ENCODE data around the gene AUTS2.

Gene AUTS2

DNA sequence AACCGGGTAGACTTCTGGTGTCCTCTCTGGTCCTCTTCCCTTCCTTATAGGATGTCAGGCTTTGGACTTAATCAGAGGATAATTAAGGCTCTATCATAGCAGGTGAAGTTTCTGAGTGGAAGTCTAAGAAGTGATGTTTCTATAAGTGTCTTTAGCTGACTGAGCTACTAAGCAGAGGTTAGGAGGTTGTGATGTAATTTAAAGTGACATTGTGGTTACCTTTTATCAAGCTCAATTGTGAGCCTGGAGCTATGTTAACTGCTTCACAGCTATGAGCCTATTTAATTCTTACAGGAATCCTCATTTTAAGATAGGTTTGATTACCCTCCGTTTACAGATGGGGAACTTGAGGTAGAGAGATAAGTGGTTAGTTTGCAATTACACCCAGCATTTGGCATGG, 365.1 kb downstream of the AUTS2 start:
- no peak for DNase-seq (ENCODE audit: low read depth in 2 of 2, low spot score in 1 of 2)

DNA sequence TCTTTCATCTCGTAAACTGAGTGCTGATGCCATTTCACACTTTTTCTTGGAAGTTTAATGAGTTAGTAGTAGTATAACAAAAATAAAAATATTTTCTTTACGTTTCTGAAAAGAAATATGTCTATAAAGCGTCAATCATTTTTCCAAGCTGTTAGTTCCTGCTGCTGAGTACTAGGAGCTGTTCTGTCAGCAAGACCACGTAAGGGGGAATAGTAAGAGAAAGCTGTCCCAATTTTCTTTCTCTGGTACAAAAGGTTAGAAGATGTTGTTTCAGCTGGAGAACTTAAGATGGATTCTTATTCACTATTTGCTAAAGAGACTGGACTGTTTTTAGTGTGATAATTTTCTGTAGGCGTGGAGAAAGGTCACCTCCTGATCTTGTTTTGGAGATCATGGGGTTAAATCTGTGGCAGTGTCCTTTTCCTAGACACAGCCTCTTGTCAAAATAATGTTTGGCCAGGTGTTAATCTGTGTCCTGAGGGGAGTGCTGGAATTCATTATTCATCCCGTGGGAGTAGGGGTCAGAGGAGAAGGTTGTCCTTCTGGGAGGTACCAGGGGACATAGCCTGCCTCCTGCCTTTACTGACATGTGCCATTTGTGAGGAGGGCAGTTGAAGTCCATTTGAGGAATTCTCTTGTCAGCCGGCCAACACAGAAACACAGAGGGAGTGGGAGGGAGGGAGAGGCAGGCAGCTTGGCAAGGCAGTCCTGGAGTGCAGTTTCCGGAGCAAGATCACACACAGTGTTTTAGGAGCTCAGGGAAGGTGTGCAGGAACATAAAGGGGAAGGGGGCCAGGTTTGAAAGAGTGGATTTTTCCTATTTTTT, 368.7 kb downstream of the AUTS2 start:
- DNase-seq (ENCODE audit: low read depth in 2 of 2, low spot score in 1 of 2), result no peak

DNA sequence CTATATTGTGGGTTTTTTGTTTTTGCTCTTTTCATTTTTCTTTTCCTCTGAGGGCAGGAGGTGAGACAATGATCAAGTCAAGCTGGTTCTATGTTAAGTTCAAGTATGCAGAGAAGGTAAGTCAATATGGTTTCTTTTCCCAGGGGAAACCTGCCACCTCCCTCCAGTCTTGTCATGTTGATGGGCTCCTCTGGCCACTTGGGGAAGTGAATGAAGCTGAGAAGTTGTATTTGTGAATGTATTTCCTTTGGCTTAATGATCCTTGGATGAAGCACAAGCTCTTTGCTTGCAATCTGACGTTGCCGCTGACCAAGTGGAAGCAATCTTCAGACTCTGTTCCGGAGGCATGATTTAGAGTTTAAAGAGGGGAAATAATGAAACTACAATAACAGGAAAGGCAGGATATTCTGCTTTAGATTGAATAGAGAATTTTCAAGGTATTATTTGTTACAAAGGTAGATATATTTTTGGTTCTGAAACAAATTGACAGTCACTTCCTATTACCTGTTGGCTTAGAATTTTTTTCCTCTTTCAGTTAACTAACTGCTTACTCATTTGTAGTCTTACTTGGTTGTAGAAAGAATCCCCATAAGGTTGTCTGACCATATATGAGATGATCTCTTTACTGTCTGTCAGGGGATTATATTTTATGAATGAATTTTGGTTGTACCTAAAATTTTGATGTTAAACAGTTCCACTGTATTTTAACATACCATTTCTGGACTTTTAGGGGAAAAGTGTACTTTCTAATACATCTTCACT, 369.6 kb downstream of the AUTS2 start:
- no peak for DNase-seq (ENCODE audit: low read depth in 2 of 2, low spot score in 1 of 2)

DNA sequence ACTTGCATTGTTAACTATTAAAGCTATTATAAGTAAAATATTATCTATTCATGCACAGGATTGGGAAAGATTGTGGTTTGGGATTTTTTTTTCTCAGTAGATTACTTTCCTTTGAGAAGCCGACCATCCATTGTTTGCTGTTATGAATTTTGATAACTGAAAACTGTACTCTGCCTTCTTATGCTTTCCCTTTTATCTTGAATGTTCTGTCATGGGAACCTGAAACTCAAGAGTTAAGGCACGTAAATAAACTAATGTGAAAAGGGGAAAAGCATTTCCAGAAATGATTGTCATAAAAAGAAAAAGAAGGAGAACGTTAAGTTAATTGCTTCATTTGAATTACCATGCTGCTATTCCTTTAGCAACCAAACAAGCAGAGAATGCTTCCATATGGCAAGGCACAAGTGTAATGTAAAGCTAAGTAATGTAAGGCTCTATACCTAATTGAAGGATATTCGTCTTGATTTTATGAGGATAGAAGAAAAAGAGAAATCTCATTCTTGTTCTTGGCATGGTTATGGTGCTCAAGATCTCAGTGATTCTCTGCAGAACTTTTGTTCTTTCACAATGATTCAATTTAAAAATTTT, 370.8 kb downstream of the AUTS2 start:
- no peak for DNase-seq (ENCODE audit: low read depth in 2 of 2, low spot score in 1 of 2)

GRCh38 chr7:69981646-69982045, 383.4 kb downstream of the AUTS2 start:
- no peak for DNase-seq (ENCODE audit: low read depth in 2 of 2, low spot score in 1 of 2)

- no peak for DNase-seq (ENCODE audit: low read depth in 2 of 2, low spot score in 1 of 2)
Observed at GRCh38 chr7:69982197-69982596, 383.9 kb downstream of the AUTS2 start.

DNA sequence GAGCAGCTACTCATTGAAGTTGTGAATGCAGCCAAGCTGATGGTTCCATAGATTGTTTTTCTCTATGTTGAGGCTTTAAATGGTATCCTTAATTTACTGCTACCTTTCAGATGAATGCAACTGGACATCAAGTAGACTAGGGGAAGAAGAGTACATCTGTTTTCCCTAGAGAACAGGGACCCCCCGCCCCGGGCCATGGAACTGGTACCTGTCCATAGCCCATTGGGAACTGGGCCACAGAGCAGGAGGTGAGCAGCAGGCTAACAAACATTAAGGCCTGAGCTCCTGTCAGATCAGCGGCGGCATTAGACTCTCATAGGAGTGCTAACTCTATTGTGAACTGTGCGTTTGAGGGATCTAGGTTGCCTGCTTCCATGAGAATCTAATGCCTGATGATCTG, 391.3 kb downstream of the AUTS2 start:
- DNase-seq (ENCODE audit: low read depth in 2 of 2, low spot score in 1 of 2), result no peak

- no peak for DNase-seq (ENCODE audit: low read depth in 2 of 2, low spot score in 1 of 2)
Observed at GRCh38 chr7:69992938-69993337, 394.7 kb downstream of the AUTS2 start.

GRCh38 chr7:69994218-69994617, 395.9 kb downstream of the AUTS2 start:
- DNase-seq (ENCODE audit: low read depth in 2 of 2, low spot score in 1 of 2), result no peak

DNA sequence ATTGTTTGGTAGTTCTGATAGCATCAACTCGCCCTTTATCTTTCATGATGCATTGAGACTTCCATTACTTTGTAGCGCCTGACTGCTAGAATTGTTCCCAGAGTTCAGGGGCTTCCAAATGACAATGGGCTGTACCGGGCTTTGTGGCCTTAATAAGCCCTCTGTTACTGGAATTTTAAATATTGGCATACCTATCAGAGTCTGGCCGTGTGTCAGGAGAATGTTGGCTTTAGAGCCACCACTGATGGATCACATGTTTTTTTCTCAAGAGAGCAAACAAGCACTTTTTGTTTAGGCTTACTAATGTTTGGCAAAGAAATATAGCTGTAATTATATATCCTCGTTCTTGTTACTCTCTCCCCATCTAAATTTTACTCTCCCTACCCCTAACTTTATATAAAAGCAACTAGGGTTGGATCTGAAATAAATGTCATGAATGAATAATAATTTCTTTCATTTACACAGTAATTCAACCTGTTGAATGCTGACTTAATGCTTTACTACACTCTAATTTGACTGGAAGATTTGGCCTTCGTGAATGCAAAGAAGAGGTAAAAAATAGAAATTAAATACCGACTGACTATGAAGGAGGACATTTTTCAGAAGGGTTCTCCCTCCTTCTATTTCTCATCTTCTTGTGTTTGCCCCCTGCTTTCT, 396.7 kb downstream of the AUTS2 start:
- DNase-seq (ENCODE audit: low read depth in 2 of 2, low spot score in 1 of 2), result no peak

- no peak for DNase-seq (ENCODE audit: low read depth in 2 of 2, low spot score in 1 of 2)
Observed at GRCh38 chr7:69996121-69996520, 397.8 kb downstream of the AUTS2 start.

DNA sequence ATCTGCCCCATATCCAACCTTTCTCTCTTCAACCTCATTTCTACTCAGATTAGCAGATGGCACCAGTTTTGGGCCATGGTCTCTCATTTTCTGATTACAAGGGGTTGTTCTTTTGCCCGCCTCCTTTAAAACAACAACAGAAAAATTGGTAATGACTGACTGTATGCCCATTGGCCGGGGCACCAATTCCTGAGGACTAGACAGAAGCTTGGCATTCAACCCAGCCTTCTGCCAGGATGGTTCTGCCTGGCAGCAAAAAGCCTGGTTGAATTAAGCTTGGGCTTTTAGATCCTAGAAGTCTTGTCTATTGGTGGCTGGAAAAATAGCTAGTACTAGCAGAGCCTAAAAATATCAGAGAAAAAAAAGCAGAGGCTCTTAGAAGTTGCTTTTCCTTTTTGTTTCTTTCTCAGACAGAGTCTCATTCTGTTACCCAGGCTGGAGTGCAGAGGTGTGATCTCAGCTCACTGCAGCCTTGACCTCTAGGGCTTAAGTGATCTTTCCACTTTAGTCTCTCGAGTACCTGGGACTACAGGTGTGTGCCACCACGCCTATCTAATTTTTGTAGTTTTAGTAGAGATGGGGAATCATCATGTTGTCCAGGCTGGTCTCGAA, 402.6 kb downstream of the AUTS2 start:
- DNase-seq (ENCODE audit: low read depth in 2 of 2, low spot score in 1 of 2), result no peak

DNA sequence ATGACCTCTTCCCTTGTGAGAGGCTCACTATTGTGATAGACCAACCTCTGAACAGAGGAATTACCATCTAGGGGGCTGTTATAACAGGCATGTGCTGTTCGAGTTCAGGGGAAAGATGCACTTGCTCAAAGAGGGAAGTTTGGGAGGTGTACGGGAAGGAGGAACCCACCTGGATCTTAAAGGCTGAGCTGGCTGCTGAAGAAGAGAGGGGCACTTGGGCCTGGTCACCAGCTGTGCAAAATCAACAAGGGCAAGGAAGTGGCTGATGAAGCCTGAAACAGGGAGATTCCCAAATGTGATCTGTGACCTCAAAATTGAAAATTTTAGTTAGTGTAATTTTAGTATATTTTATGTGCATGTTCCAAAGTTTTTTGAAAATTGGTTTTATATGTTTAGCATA, 407.2 kb downstream of the AUTS2 start:
- no peak for DNase-seq (ENCODE audit: low read depth in 2 of 2, low spot score in 1 of 2)

- no peak for DNase-seq (ENCODE audit: low read depth in 2 of 2, low spot score in 1 of 2)
Observed at GRCh38 chr7:70005891-70006260, 407.6 kb downstream of the AUTS2 start.

DNA sequence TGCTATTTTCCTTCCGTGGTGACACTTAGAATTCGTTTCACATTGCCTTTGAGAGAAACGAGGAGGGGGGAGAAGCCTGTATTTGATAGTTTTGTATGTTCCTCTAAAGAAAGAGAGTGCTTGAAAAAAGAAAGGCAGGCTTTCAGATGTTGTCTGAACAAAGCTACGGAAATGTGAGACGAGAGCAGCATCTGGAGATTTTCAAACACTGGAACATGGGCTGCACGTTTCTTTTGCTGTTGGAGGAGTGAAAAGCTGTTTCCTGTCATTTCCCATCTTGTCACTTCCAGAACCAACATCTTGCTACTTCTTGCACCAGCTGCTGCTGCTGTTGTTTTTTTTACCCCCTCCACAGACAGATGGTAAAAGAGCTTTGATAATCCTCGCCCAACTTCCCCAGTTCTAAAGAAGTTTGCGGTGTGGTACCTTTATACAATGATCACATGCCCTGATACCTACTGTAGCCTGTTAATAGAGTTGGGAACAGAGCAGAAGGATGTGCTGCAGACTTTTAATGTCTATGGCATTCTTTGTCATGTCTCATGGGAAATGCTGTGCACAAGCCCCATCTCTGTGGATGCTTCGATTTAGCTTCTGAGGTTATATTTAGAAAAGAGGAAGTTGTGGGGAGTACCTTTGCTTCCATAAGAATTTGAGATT, 408.1 kb downstream of the AUTS2 start:
- no peak for DNase-seq (ENCODE audit: low read depth in 2 of 2, low spot score in 1 of 2)

GRCh38 chr7:70008466-70008865, 410.2 kb downstream of the AUTS2 start:
- DNase-seq (ENCODE audit: low read depth in 2 of 2, low spot score in 1 of 2), result no peak

DNA sequence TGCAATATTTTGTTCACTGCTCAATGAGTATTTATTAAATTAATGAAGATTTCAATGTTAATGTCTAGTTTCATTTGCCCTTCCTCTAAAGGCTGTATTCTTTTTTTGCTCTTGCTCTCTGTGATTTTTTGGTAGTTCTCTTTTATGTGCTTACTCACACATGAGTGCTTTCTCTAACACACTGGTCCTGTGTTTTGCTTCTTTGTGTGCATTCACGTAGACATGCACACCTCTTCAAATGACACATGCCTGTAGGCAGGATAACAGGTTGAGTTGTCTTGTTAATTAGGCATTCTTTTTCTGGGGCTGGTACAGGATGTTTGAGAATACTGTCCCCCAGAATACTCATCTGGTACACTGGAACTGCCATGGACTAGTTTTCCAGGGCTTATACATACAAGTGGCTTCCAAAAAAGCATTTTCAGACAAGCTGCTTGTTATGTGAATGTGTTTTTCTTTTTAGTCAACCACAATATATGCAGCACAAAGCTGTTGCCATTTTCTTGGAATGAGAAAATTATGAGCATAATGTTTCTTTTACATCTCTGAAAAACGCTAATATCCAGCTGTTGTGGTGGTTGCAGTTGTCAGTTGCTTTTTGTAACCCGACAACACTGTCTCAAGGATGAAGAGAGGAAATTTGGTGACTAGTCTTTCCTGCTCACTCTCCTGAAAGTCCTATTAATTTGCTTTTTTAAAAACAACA, 416.4 kb downstream of the AUTS2 start:
- no peak for DNase-seq (ENCODE audit: low read depth in 2 of 2, low spot score in 1 of 2)

DNA sequence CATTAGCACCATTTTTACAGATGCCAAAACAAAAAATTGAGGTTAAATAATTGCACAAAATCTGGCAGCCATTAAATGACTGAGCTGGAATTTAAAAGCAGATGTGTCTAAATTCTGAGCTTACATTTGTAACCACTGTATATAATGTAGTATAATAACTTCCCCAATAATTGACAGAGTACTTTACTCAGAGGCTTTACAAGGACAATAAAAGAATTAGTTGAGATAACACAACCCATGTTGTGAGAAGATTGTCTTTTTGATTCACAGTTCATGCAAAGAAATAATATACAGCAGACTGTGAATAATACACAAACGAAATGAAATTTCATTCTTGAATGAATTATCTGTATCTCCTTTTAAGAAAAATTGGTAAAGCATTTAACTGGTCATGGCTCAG, 417.1 kb downstream of the AUTS2 start:
- DNase-seq (ENCODE audit: low read depth in 2 of 2, low spot score in 1 of 2), result no peak

GRCh38 chr7:70016044-70016770, 417.9 kb downstream of the AUTS2 start:
- DNase-seq (ENCODE audit: low read depth in 2 of 2, low spot score in 1 of 2), result no peak

GRCh38 chr7:70017357-70017756, 419.1 kb downstream of the AUTS2 start:
- DNase-seq (ENCODE audit: low read depth in 2 of 2, low spot score in 1 of 2), result no peak

Measured in stimulated activated CD8-positive, alpha-beta memory T cell treated with anti-CD3 and anti-CD28 coated beads, Interleukin-4, amount 100 ng/mL, for 1 hour (primary cell).